Osteoblast (primary cell): ENCODE results near the gene TEC. TPM values are rescaled to one million over a fixed set of nuclear protein-coding genes. Genes with fewer than 3 reads are reported as not detected.
A peak's percentile ranks its signal among the peaks of the same experiment; 100 is the strongest.

Source experiments
- DNase-seq: peaks from one replicate; pipeline ENCODE4 v3.0.0; 2011; ENCODE audit warnings: low spot score, mixed read lengths; ENCODE audit not compliant: insufficient read length; ENCODE audit errors: missing footprints
- H2AFZ ChIP-seq: 2 replicates; pipeline ENCODE4 v1.6.0; 2011; ENCODE audit warnings: mild to moderate bottlenecking, low read length
- H3K27ac ChIP-seq: 2 replicates; pipeline ENCODE4 v1.5.1; 2011; ENCODE audit warnings: mild to moderate bottlenecking, low read depth, low read length, moderate library complexity
- H3K27me3 ChIP-seq: 2 replicates; pipeline ENCODE4 v1.6.0; 2012; ENCODE audit warnings: mild to moderate bottlenecking, control low read depth, inconsistent platforms, low read length, moderate library complexity; ENCODE audit not compliant: insufficient read depth
- H3K36me3 ChIP-seq: 2 replicates; pipeline ENCODE4 v1.5.1; 2011; ENCODE audit warnings: mild to moderate bottlenecking, low read length, control low read depth, moderate library complexity; ENCODE audit not compliant: insufficient read depth
- H3K4me1 ChIP-seq: 2 replicates; pipeline ENCODE4 v1.5.1; 2011; ENCODE audit warnings: mild to moderate bottlenecking, low read length, control low read depth, moderate library complexity; ENCODE audit not compliant: insufficient read depth
- H3K4me2 ChIP-seq: 2 replicates; pipeline ENCODE4 v1.6.0; 2011; ENCODE audit warnings: mild to moderate bottlenecking, low read length; ENCODE audit not compliant: insufficient read depth
- H3K4me3 ChIP-seq: fragments of 200-600 bp; sonication (generic); 3 replicates; pipeline ENCODE4 v1.5.1; 2012; ENCODE audit warnings: mild to moderate bottlenecking, low read length, inconsistent platforms; ENCODE audit not compliant: insufficient read depth
- H3K79me2 ChIP-seq: 2 replicates; pipeline ENCODE4 v1.6.0; 2012; ENCODE audit warnings: mild to moderate bottlenecking, low read length, control low read depth, inconsistent platforms; ENCODE audit not compliant: insufficient read depth
- H3K9me3 ChIP-seq: 2 replicates; pipeline ENCODE4 v1.5.1; 2011; ENCODE audit warnings: low read depth, low read length, control low read depth
- H4K20me1 ChIP-seq: 2 replicates; pipeline ENCODE4 v1.6.0; 2012; ENCODE audit warnings: mild to moderate bottlenecking, low read length, control low read depth; ENCODE audit not compliant: insufficient read depth
- total RNA-seq: library from RNA; depleted of rRNA; stranded (reverse); fragments of >200 nt; gene quantifications from 2 replicates; pipeline ENCODE4 v1.2.3, GENCODE V29; 2012
- TF ChIP-seq, protein P1 (sequence below): IDR thresholded peaks from 2 replicates; pipeline ENCODE4 v1.5.1; 2011; ENCODE audit warnings: mild to moderate bottlenecking, low read depth, low read length, moderate library complexity; ENCODE audit errors: extremely low read depth

TEC gene
- total RNA-seq, 1 donor, result 1.8 TPM

DNA sequence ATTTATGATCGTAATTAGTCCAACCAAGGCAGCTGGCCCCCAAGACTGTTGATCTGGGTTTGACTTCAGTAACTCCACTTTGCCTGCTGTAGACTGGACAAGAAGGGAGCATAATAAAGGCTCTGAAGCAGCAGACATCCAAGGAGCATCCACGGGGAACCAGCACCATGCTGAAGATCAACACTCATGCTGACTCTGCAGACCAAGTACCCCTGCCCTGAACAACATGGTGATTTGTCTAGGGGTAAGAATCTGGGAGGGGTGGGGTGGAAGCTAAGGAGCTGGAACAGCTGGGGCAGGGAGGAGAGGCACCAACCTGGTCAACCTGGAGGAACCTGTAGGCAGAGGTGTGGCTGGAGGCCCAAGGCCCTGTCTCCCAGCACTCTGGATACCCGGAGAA, 2.1 kb downstream of the TEC start:
- Histone ChIP-seq H3K27me3 (no peaks in the 10 kb centered on the region), H3K79me2 (no peaks in the 10 kb centered on the region), H3K9me3 (no peaks in the 10 kb centered on the region), H4K20me1 (no peaks in the 10 kb centered on the region), H3K27ac (no peak overlapping the region), H3K4me2 (no peak overlapping the region), H3K4me3 (no peak overlapping the region), H2AFZ (no peak overlapping the region), H3K36me3 (no peaks in the 10 kb centered on the region), H3K4me1 (peaks cover under 1% of the 10 kb centered on the region)
- TF ChIP-seq, protein P1, sequence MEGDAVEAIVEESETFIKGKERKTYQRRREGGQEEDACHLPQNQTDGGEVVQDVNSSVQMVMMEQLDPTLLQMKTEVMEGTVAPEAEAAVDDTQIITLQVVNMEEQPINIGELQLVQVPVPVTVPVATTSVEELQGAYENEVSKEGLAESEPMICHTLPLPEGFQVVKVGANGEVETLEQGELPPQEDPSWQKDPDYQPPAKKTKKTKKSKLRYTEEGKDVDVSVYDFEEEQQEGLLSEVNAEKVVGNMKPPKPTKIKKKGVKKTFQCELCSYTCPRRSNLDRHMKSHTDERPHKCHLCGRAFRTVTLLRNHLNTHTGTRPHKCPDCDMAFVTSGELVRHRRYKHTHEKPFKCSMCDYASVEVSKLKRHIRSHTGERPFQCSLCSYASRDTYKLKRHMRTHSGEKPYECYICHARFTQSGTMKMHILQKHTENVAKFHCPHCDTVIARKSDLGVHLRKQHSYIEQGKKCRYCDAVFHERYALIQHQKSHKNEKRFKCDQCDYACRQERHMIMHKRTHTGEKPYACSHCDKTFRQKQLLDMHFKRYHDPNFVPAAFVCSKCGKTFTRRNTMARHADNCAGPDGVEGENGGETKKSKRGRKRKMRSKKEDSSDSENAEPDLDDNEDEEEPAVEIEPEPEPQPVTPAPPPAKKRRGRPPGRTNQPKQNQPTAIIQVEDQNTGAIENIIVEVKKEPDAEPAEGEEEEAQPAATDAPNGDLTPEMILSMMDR, result no peak
- DNase-seq, result no peak

DNA sequence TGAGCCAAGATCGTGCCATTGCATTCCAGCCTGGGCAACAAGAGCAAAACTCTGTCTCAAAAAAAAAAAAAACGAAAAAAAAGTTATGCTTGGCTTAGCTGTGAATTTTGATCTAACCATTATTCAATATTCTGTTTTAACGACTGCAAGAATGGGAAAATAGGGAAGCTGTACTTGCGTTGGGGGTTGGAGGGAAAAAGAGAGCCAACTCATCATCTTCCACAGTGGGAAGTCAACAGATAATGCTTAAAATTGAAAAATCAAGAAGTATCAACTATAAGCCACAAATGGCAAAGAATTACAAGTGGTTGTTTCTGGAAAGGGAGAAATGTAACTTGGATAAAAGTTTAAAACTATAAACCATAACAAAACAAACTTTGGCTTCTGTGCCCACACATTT, 2.9 kb downstream of the TEC start:
- Histone ChIP-seq H3K4me2 (no peak overlapping the region), H3K9me3 (no peaks in the 10 kb centered on the region), H4K20me1 (no peaks in the 10 kb centered on the region), H2AFZ (no peak overlapping the region), H3K79me2 (no peaks in the 10 kb centered on the region), H3K4me1 (peaks cover 3% of the 10 kb centered on the region), H3K27me3 (no peaks in the 10 kb centered on the region), H3K27ac (no peak overlapping the region), H3K36me3 (no peaks in the 10 kb centered on the region), H3K4me3 (no peak overlapping the region)
- TF ChIP-seq, protein P1, result no peak
- no peak for DNase-seq

DNA sequence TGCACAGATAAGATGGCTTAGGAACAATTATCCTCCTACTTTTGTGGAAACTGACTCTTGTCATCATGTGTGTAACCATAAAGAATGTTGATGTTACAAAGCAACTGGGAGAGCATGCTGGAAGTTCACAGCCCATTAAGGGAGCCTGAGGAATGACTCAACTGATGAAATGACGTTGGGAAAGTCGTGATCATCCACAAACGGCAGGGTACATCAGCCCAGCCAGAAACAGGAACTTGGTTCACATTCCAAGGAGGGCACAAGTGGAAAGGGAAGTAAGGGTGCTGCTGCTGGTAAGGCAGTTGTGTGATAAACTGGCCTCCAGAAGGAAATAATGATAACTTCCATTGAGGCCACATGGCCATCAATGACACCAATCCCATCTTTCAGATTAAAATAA, 6.7 kb downstream of the TEC start:
- Histone ChIP-seq H3K4me1 (peaks cover 3% of the 10 kb centered on the region), H3K36me3 (no peaks in the 10 kb centered on the region), H3K4me2 (no peak overlapping the region), H4K20me1 (no peaks in the 10 kb centered on the region), H3K27ac (no peak overlapping the region), H3K27me3 (no peaks in the 10 kb centered on the region), H2AFZ (no peak overlapping the region), H3K4me3 (no peak overlapping the region), H3K79me2 (no peaks in the 10 kb centered on the region), H3K9me3 (no peaks in the 10 kb centered on the region)
- DNase-seq, result no peak
- TF ChIP-seq, protein P1, result no peak

DNA sequence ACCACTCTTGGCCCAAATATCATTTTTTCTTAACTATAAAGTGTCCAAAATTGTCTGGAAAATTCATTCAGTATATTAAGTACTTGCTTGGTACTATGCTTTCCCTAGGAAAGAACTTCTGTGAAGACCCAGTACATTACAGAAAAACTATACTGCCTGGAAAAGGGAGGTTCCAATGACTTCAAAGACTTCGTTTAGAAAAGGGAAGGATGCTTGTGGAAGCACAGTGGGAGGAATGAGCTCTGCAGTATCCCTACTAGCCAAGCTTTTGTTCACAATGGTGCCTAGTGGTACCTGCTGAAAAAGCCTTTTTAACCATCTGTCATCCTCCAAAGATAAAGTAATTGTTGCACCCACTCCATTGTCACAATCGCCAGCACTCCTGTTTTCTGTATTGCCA, 7.2 kb downstream of the TEC start:
- no peak overlapping the region for H3K27ac ChIP-seq
- H3K9me3 ChIP-seq, result no peaks in the 10 kb centered on the region
- H2AFZ ChIP-seq, result no peak overlapping the region
- H3K36me3 ChIP-seq, result no peaks in the 10 kb centered on the region
- peaks cover 3% of the 10 kb centered on the region for H3K4me1 ChIP-seq
- peak overlapping the region; percentile 1 for H3K4me2 ChIP-seq
- H3K79me2 ChIP-seq, result no peaks in the 10 kb centered on the region
- no peak overlapping the region for H3K4me3 ChIP-seq
- TF ChIP-seq, protein P1, result no peak
- H4K20me1 ChIP-seq, result no peaks in the 10 kb centered on the region
- no peaks in the 10 kb centered on the region for H3K27me3 ChIP-seq
- peak; percentile 76 for DNase-seq
